GM12872 (cell line): ENCODE measurements around the gene LRRC8D.

Source experiments
- TF ChIP-seq, protein P1 (sequence below): IDR thresholded peaks from 3 replicates; pipeline ENCODE4 v1.5.1; 2011; ENCODE audit warnings: low read depth, mild to moderate bottlenecking, low read length, moderate library complexity; ENCODE audit not compliant: insufficient read depth

Gene LRRC8D

DNA sequence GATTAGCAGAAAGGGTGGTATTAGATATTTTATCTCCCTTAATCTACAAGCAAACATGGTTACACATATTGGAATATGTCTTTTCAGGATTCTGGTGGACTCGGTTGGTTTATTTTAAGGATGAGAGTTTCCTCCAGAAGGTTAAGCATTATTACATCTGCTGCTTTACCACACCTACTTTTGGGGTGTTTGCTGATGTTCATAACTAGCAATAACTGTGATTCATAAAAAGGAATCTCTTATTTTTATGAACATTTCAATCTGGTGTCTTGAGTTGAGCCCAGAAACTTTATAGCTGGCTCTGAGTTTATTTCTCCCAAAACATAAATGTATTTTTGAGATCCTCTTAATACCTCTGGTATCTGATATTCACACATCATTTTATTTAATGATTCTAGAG is 82.7 kb downstream of the LRRC8D start:
- TF ChIP-seq, protein P1, sequence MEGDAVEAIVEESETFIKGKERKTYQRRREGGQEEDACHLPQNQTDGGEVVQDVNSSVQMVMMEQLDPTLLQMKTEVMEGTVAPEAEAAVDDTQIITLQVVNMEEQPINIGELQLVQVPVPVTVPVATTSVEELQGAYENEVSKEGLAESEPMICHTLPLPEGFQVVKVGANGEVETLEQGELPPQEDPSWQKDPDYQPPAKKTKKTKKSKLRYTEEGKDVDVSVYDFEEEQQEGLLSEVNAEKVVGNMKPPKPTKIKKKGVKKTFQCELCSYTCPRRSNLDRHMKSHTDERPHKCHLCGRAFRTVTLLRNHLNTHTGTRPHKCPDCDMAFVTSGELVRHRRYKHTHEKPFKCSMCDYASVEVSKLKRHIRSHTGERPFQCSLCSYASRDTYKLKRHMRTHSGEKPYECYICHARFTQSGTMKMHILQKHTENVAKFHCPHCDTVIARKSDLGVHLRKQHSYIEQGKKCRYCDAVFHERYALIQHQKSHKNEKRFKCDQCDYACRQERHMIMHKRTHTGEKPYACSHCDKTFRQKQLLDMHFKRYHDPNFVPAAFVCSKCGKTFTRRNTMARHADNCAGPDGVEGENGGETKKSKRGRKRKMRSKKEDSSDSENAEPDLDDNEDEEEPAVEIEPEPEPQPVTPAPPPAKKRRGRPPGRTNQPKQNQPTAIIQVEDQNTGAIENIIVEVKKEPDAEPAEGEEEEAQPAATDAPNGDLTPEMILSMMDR, result no peak

DNA sequence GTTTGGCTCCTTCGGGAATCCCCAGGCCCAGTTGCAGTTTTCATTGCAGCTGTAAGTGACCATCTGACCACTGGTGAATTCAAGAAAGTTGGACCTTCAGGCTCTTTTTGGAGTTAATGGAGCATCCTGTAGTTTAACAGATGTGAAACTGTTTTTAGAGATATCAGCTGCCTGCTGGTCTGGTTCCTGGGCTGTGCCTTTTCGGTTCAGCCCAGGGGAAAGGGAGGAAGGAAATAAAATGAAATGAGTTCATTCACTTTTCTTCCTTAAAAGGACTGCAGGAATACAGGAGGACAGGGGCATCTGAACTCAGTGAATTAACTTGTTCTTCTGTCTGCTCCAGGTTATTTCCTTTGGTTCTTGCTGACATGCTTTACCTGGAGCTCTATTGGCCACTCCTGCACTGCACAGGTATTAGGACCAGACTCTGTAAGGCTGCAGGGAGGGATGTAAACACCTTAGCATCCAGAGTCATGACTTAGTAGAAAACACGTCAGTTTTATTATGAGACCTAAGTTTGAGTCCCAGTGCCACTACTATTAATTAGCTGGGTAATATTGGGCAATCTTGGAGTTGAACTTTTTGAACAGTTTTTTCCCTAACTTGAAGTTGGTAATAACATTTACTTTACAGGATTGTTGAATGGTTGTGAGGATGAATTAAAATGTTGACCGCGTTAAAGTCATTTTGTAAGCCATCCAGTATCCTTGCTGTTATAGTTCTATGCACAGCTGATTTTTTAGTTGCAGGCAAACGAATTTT is 83.6 kb downstream of the LRRC8D start:
- TF ChIP-seq, protein P1, result no peak

DNA sequence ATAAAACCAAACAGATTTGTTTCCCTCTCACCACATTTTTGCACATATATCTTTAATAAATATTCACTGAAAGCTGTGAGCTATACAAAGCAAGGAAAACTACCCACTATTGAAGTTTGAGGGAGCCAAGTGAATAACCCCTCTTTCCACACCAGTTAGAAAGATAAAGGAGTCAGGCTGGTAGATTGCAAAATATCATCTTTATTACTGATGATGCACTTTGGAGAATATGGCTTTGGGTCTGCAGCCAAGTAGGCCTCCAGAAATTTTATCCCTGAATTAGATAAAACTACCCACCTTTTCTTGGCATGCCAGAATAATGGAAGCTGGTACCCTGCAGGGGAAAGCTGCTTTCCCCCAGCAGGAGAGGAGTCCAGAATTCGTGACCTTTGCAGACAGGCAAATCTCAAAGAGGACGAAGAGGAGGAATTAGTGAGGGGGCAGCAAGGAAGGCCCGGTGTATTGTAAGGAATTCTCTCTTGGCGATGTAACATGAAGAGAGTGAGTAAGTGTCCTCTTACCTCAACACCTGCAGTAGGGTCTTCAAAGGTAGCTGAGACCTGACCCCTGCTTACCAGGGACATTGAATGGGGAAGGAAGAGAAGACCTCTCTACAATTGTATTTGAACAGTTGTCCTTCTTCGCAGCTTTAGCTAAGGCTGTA is 84.7 kb downstream of the LRRC8D start:
- TF ChIP-seq, protein P1, result no peak

DNA sequence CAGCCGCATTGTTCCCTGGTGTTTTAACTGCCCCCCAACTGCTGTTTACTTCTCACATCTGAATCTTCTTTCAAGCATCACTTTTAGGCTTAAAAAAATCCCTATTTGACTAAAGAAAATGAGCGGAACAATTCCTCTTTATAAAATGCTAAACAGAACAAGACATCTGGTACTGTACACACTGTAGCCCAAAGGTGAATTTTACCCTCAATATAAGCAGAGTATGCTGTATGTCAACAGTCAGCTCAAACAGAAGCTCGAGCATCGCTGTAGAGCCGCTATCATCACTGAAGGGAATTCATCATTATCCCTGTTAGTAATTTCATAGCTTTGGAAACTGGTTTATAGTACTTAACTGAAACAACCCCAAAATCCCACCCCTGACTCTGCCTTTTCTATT is 85.3 kb downstream of the LRRC8D start:
- TF ChIP-seq, protein P1, result no peak

DNA sequence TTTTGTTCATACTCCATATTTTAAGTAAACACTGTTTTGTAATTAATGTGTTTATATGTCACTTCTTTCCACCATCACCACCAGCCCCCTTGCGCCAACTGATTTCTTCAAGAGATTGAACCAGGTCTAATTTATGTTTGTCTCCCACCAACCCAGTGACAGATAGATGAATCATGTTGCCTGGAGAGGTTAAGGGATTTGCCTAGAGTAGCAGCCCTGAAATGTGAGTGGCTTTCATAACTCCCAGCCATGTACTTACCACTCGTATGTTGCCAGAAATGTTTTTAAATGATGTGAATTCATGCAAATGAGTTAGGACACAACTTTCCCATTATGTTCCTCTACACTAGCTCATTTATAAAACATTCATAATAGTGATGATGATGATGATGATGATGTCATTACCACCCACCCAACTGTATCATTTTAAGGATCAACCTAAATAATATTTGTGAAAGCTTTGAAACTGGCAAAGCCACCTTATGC is 86.9 kb downstream of the LRRC8D start:
- TF ChIP-seq, protein P1, result no peak

DNA sequence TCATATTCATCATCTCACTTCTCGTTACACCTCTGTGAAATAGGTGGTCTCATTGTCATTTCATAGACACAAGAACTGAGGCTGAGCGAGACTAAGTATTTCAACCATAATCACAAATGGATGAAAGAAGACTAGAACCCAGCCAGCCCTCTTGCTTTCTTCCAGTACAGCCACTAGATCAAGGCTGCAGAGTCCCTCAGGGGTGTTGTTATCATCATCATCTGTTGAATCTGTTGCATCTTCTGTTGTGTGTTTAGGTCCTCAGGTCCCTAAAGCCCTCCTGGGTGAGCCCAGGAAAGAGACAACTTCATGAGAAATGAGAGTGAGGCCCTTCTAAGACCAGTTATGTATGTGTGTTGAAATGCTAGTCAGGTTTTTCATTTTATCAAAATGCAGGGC is 87.4 kb downstream of the LRRC8D start:
- TF ChIP-seq, protein P1, result no peak

DNA sequence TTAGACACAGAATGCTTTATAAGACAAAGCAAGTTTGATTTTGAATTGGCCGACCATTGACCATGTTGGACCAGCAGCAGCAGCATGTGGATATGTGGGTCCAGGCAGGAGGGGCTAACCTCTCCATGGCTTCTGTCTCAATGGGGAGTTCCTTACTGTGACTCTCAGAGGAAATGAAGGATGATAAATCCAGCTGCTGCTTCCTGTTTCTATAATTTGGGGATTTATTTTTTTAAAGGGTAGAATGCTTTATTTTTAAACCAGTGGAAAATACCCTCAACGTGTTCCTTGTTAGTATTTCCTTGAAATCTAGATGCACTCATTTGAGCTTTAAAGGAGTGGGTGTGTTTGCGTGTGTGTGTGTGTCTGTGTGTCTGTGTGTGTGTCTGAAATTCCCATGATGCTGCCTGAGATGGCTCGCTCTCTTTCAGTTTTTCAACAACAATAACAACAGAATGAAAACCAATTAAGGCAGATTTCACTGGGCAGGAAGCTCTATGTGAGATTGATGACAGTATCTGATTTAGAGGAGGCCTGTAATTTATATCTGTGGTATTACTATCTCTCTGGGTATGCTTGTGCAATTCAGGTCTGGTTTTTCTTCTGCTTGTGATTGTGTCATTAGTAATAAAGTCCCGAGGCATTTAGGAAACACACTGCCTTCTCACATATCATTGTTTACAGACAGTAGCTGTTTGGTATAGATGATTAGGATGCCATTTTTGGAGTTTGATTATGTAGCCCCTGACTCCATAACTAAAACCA is 88.0 kb downstream of the LRRC8D start:
- TF ChIP-seq, protein P1, result no peak
